Vagina (tissue), 2 donors: ENCODE results near the gene TRIM31.

ENCODE experiments used
- CTCF ChIP-seq, 3 experiments: fragments of 450-650 bp in 2 of 3; fragments of 200-600 bp in 1 of 3; sonication (generic) in 1 of 3; IDR thresholded peaks; one replicate each; pipeline ENCODE4 v1.5.1; 2017 to 2019; ENCODE audit warnings: antibody characterized with exemption in 3 of 3, mild to moderate bottlenecking in 2 of 3, moderate library complexity in 2 of 3
- POLR2A ChIP-seq, 2 donors: fragments of 450-650 bp; IDR thresholded peaks; one replicate each; pipeline ENCODE4 v1.6.1; 2017; ENCODE audit warnings: antibody characterized with exemption in 2 of 2, mild to moderate bottlenecking in 2 of 2, moderate library complexity in 2 of 2
- POLR2AphosphoS5 ChIP-seq, 2 donors: sonication (generic); formaldehyde crosslinking; IDR thresholded peaks; one replicate each; pipeline ENCODE4 v1.9.0; 2017; ENCODE audit warnings: antibody characterized with exemption in 2 of 2, mild to moderate bottlenecking in 2 of 2, low read depth in 1 of 2; ENCODE audit not compliant: insufficient read depth in 1 of 2

GRCh38 chr6:30160008-30160784 is 47.3 kb upstream of the TRIM31 start:
- TF ChIP-seq CTCF (IDR thresholded peaks at IDR 0.05) = no peak
- no peak for TF ChIP-seq POLR2A (IDR thresholded peaks at IDR 0.05)
- TF ChIP-seq POLR2AphosphoS5 (IDR thresholded peaks at IDR 0.05; ENCODE audit: insufficient read depth in 1 of 2, low read depth in 1 of 2) = no peak
